ENCODE data around the gene VTI1A. TPM values are rescaled to one million over a fixed set of nuclear protein-coding genes. Genes with fewer than 3 reads are reported as not detected.

Gene VTI1A
- total and polyA plus RNA-seq, 2 experiments from 2014 or later, result 26.8 to 31.0 TPM

- H3K9me3 Mint-ChIP-seq, result peaks cover 23% of the 10 kb centered on the region
- no peak overlapping the region for H2AFZ ChIP-seq
- peaks cover 15% of the 10 kb centered on the region for H3K36me3 Mint-ChIP-seq (ENCODE audit: low read depth)
- no peak overlapping the region for H3K4me2 ChIP-seq
- H3K27ac Mint-ChIP-seq, result no peak overlapping the region
- no peak overlapping the region for H3K4me3 Mint-ChIP-seq
- H3K9me2 ChIP-seq (ENCODE audit: insufficient read depth), result peaks cover 12% of the 10 kb centered on the region; the same call in 1 of the 2 replicates
- H3K79me2 ChIP-seq (replicated peaks; ENCODE audit: insufficient read depth), result no peaks in the 10 kb centered on the region
- H3K4me1 ChIP-seq (ENCODE audit: insufficient read depth), result peaks cover 9% of the 10 kb centered on the region
- H3K36me3 ChIP-seq (ENCODE audit: insufficient read depth), result no peaks in the 10 kb centered on the region
- no peak overlapping the region for H3K27ac ChIP-seq (ENCODE audit: low read depth)
- DNase-seq (ENCODE audit: low spot score), result no peak
- ATAC-seq, result no peak
- no peaks in the 10 kb centered on the region for H4K20me1 ChIP-seq (replicated peaks; ENCODE audit: insufficient read depth)
- no peak for TF ChIP-seq EZH2 (IDR thresholded peaks at IDR 0.05; ENCODE audit: low read depth, unreplicated experiment)
- TF ChIP-seq NANOG (IDR thresholded peaks at IDR 0.05; ENCODE audit: borderline replicate concordance), result no peak
- no peak for TF ChIP-seq ZNF114 (CRISPR knock-in tag; IDR thresholded peaks at IDR 0.05)
- no peak for TF ChIP-seq POLR2AphosphoS5 (IDR thresholded peaks at IDR 0.05; ENCODE audit: low read depth)
- no peak for TF ChIP-seq ETS1 (IDR thresholded peaks at IDR 0.05)
- no peak for TF ChIP-seq EZH2phosphoT487 (IDR thresholded peaks at IDR 0.05; ENCODE audit: unreplicated experiment)
- TF ChIP-seq CREB1 (CRISPR knock-in tag; IDR thresholded peaks at IDR 0.05; ENCODE audit: low read depth), result no peak
- TF ChIP-seq CTCF (conservative IDR thresholded peaks at IDR 0.05; ENCODE audit: low read depth in 2 of 2), result no peak
- no peak for TF ChIP-seq STAT1 (IDR thresholded peaks at IDR 0.05; ENCODE audit: unreplicated experiment)
- no peak for TF ChIP-seq ZNF462 (CRISPR knock-in tag; IDR thresholded peaks at IDR 0.05)
- TF ChIP-seq ZNF331 (CRISPR knock-in tag; IDR thresholded peaks at IDR 0.05; ENCODE audit: low read depth), result no peak
- H3K4me3 ChIP-seq, result no peak overlapping the region
- no peaks in the 10 kb centered on the region; the same call in 1 of the 2 replicates for H3K27me3 ChIP-seq (ENCODE audit: insufficient read depth)
- H3K27me3 Mint-ChIP-seq (ENCODE audit: insufficient read depth, low read depth, poor library complexity), result peaks cover 18% of the 10 kb centered on the region
- peaks cover 22% of the 10 kb centered on the region for H3K4me1 Mint-ChIP-seq
- no peaks in the 10 kb centered on the region for H3F3A ChIP-seq (replicated peaks; ENCODE audit: low read depth)
Measured at GRCh38 chr10:112841549-112841948, 394.5 kb downstream of the VTI1A start.
